NCI-H2196 treated with DMSO at 0.1 percent for 48 hours (cell line): ENCODE data around the gene THAP10.
"Not testable (repeated sequence)": the region's sequence is repeated elsewhere in the genome, so short reads cannot be mapped to it uniquely, and the experiment has no call there.

Experiments
- DNase-seq: peaks from one replicate; lab custom pipeline; 2025; ENCODE audit not compliant: unreplicated experiment; lab: John Stamatoyannopoulos, UW

Gene THAP10

GRCh38 chr15:70879401-70879800, 12.8 kb downstream of the THAP10 start:
- no peak for DNase-seq

GRCh38 chr15:70876683-70877082, 15.6 kb downstream of the THAP10 start:
- DNase-seq, result no peak

DNA sequence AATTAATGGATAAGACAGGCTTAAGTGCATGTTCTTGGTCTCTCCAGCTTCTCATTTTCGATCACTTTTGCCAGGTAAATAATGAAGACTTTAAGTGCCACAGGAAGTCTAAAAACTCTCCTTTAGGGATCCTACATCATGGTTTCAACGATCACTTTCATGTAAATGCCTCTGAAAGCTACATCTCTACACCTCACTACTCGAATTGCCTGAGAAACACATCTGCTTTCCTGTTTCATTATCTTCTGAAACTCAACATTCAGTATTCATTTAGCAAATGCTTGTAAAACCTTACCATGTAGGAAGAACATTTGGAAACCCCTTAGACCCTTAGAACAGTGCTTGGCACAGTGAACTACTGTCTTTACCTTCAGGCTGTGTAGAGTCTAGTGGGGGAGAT, 16.2 kb downstream of the THAP10 start:
- DNase-seq, result no peak

DNA sequence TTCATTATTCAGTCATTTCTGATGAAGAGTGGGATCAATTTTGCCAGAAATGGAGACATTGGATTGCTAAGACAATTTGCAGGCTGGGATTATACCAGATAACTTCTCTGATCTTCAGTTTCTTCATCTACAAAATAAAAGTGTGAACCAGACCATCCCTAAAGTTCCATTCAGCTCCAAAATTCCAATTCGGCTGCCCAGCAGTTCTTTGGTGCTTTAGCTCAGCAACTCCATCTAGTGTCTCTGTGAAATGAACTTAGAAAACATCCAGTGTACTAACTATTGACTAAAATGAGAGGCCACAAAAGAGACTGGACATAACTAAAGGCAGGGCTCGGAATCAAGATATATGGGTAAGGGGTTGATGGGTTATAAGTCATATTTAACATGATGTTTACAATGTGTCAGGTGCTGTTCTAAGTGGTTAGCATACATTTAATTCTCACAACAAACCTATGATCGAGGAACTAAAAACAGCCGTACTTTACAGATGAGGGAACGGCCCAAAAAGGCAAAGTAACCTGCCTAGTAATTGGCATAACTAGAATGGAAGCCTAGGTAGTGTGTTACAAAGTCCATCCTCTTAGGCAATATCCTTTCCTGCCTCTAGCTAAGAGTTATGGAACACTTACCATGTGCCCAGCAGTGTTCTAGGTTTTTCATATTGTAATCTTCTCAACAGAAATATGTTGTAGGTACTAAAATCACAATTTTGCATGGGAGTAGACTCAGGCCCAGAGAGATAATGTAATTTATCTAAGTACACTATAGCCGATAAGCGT, 17.0 kb downstream of the THAP10 start:
- no peak for DNase-seq

DNA sequence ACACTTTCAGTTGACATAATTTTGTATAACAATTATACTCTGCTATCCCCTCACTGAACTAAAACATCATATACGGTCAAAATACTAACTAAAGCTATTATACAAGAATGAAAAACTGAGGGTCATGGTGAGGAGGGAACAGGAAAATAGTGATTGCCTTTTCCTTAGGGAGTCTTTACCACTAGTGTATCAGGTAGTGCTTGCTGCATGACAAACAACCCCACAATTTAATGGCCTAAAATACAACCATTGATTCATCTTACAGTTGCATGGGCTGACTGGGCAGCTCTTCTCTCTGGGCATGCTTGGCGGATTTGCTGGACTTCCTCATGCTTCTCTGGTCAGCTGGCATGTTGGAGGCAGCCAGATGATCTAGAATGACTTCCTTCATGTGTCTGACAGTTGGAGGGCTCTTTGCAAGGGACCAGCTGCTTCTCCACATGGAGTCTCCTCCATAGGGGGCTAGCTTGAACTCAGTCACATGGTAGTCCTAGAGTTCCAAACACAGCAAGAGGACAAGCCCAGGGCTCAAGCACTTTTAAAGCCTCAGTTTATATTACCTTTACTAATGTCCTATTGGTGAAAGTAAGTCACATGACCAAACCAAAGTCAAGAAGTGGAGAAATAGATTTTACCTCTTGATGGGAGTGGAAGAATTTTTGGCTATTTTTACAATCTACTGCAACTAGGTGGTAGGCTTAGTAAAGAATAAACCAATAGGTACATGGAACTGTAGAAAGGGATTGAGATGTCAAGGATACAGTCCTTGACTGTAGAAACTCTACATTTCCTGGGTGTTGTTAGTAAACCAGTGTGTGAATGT, 18.8 kb downstream of the THAP10 start:
- DNase-seq, result no peak

DNA sequence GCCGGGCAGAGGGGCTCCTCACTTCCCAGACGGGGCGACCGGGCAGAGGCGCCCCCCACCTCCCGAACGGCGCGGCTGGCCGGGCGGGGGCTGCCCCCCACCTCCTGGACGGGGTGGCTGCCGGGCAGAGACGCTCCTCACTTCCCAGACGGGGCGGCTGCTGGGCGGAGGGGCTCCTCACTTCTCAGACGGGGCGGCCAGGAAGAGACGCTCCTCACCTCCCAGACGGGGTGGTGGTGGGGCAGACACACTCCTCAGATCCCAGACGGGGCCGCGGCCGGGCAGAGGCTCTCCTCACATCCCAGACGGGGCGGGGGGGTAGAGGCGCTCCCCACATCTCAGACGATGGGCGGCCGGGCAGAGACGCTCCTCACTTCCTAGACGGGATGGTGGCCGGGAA, 20.7 kb downstream of the THAP10 start:
- DNase-seq, result not testable (repeated sequence)

DNA sequence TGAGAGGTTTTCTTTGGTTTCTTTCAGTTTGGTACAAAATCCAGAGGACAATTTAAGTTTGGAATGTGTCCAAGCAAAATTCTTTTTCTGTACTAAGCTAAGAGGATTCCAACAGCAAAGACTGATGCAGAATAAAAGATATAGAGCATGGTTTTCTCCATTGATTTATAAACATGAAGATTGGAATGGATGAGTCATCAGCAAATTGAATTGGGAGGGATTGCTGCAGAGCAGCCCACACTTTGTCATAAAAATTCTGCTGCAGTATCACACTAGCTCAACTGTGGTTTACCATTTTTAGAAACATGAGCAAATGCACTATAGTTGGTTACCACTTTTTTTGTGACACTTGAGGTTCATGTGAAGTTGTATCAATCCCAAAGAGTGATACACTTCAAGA, 22.2 kb downstream of the THAP10 start:
- no peak for DNase-seq

GRCh38 chr15:70869346-70869745, 22.9 kb downstream of the THAP10 start:
- no peak for DNase-seq

DNA sequence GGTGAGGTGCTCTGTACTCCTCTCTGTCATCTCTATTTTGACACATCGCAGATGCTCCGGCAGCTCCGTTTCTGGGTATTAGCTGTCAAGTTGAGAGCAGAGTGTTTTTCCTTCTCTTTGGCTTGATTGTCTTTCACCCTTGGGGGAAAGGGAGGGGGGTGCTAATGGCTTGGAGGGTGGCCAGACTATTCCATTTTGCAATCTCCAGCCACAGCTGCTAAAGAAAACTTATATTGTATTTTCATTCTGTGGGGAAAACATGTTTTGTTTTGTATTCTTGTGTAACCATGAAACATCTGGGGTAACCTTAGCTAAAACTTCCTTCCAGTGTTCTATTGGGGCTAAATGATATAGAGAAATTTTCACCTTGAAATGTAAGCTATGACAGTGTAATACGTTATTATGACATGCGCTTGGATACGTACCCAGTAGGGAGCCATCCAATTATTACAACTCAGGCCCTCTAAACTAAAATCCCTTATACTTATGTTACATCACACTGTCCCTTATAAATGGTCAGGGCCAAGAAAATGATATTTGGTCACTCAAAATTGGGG, 24.2 kb downstream of the THAP10 start:
- DNase-seq, result no peak

DNA sequence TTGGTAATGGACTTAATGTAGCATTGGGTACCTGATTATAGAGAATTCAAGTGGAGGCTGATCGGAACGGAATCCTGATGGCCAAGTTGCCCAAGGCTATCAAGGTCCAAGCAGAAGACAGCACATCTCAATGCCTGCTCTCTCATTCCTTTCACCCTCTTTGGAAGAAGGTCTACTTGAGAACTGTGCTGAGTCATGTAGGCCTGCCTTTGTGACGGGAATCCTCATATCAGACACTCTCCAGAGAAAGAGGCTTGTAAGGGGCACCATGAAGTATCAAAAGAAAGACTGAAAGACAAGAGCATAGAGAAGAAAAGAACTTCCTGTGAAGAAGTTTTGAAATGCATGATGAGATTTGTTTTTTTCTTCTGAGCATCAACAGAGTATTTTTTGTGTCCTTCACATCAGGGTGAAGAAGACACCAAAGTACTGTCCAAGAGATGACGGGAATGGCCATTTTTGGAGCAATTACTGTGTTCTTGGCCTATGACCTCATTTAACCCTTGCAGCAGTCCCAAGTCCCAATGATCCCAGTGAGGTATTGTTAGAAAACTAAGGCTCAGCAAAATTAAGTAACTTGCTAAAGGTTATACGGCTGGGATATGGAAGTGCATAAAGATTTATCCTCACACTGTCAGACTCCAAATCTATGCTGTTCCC, 25.1 kb downstream of the THAP10 start:
- DNase-seq, result no peak

DNA sequence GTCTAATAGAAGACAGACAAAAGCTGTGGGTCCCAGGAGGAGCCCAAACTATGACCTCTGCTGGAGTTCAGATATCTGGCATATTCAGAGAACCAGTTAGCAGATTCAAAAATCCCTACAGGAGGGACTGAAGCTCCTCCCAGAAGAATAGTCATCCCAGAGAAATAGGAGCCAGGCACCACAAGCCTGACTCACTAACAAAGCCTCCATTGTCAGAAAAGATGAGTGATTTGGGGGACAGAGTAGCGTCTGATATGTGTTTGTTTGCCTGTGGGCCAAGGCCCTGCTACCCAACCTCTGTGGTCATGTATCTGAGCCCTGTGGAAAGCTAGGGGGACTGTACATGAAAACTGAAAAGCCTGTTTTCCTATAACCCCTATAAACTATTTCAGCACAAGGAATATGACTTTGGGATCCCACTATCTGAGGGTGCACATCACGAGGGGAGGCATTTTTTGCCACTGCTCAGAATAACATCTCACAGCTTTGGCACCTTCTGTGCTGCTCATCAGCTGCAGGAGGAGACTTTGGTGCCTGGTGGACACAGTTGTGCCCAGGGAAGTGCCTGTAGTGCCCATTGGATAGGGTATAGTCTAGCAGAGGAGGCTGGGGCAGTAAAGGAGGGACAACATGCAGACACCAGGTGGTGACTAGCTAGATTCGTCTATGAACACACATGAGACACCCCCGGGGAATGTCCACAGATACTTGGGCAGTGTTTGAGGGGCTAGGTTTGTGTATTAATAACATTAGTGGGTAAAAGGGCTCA, 28.6 kb downstream of the THAP10 start:
- no peak for DNase-seq

- DNase-seq, result no peak
Observed at GRCh38 chr15:70859998-70860397, 32.2 kb downstream of the THAP10 start.

GRCh38 chr15:70859322-70859908, 32.8 kb downstream of the THAP10 start:
- no peak for DNase-seq

DNA sequence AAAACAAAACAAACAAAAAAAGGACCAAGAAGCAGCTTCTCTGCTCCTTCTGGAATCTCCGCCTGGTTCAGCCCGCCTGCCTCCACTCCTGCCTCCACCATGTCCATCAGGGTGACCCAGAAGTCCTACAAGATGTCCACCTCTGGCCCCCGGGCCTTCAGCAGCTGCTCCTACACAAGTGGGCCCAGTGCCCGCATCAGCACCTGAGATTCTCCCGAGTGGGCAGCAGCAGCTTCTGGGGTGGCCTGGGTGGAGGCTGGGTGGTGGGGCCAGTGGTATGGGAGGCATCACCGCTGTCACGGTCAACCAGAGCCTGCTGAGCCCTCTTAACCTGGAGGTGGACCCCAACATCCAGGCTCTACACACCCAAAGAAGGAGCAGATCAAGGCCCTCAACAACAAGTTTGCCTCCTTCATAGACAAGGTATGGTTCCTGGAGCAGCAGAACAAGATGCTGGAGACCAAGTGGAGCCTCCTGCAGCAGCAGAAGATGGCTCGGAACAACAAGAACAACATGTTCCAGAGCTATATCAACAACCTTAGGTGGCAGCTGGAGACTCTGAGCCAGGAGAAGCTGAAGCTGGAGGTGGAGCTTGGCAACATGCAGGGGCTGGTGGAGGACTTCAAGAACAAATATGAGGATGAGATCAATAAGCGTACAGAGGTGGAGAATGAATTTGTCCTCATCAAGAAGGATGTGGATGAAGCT, 33.5 kb downstream of the THAP10 start:
- DNase-seq, result not testable (repeated sequence)

GRCh38 chr15:70857562-70858285, 34.5 kb downstream of the THAP10 start:
- DNase-seq, result no peak

GRCh38 chr15:70856884-70857561, 35.2 kb downstream of the THAP10 start:
- DNase-seq, result no peak

DNA sequence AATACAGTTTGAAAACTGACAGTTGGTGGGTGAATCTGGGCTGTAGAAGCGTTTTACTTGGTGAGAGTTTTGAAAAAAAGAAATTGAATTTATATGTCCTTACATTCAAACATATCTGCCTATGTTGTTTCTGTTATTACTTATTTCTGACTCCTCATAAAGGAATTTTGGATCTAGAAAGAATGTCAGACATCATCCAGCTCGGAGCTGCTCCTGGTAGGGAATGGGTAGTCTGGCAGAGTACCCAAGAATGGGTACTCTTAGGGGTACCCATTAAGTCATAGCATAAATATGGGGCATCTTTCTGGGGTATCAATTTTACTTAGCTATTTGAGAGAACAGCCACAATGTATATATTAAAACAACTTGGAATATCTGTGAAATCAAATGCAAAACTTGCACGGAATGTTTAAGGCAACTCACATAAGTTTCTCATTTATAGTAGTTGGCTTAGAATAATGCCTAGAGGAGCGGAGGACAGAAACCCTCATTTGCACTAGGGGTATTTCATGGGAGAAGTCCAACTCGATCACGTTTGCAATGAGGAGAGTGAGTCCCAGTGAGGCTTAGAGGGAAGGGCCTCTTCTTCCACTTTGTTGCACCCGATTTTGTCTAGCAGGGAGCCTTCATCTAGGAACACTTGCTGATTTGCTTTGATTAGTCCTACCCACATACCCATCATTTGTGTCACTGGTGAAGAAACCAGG, 35.9 kb downstream of the THAP10 start:
- no peak for DNase-seq

DNA sequence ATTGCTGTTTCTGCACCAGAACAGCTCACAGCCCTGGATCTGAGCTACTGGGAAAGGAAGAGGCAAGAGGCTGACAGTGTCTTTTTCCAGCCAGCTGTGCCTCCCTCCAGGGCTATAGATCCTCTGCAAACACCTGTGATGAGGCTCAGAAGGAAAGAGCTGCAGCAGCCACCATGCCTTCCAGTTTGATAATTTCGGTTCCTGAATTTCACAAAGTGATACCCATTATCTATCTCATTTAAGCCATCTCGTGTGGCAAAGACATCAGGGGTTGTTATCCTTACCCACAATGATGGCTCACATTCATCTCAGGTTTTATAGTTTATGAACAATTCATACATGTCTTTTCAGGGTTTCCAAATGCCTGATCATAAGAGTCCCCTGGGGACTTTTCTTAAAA, 36.5 kb downstream of the THAP10 start:
- no peak for DNase-seq
